K562 (cell line): ENCODE measurements around the gene MEAF6. TPM values are rescaled to one million over a fixed set of nuclear protein-coding genes. Genes with fewer than 3 reads are reported as not detected.

Experiments
- ATF2 ChIP-seq: sonication (generic); formaldehyde crosslinking; IDR thresholded peaks from 2 replicates; pipeline ENCODE4 v1.8.1; 2022; ENCODE audit warnings: missing genetic modification reagents
- CBFA2T3 ChIP-seq: fragments of 450-650 bp; IDR thresholded peaks from 2 replicates; pipeline ENCODE4 v1.6.1; 2017
- CEBPB ChIP-seq: fragments of 450-650 bp; IDR thresholded peaks from 2 replicates; pipeline ENCODE4 v1.6.1; 2016; ENCODE audit warnings: missing genetic modification characterization, missing compliant biosample characterization
- JUN ChIP-seq, 2 experiments: sonication (generic) in 1 of 2; formaldehyde crosslinking in 1 of 2; IDR thresholded peaks; 2 replicates each; pipeline versions ENCODE4 v1.6.1 to v1.8.0; 2012 to 2022; ENCODE audit warnings: borderline replicate concordance in 2 of 2, mild to moderate bottlenecking in 2 of 2, improper control_type of control experiment in 1 of 2, low read depth in 1 of 2, low read length in 1 of 2, missing genetic modification reagents in 1 of 2
- SLC30A9 ChIP-seq: fragments of 250-450 bp; sonication (Bioruptor Pico); IDR thresholded peaks from 2 replicates; pipeline ENCODE4 v1.8.0; 2022; ENCODE audit warnings: mild to moderate bottlenecking, moderate library complexity
- ZNF655 ChIP-seq: fragments of 250-450 bp; sonication (Bioruptor Pico); IDR thresholded peaks from 2 replicates; pipeline ENCODE4 v1.5.0; 2021
- polyA plus RNA-seq, 8 experiments: library from polyadenylated mRNA; depleted of rRNA in 4 of 8; stranded (reverse) in 5 of 8; unstranded in 3 of 8; fragments of >200 nt; fragmentation: Nextera tagmentation in 2 of 8; fragmentation: Illumina TruSeq in 1 of 8; extraction: Ambion mirVana in 2 of 8; extraction: Trizol in 1 of 8; gene quantifications; 2 replicates each; pipeline versions ENCODE4 v1.2.1 to v1.2.3, GENCODE V29; 2011 to 2014; ENCODE audit warnings: inconsistent platforms in 1 of 8, missing spikeins in 1 of 8
- total RNA-seq, 7 experiments: library from RNA; depleted of rRNA in 6 of 7; stranded (reverse); fragments of >200 nt in 6 of 7; fragmentation: Illumina TruSeq in 2 of 7; extraction: Trizol in 2 of 7; gene quantifications; 2 replicates each; pipeline versions ENCODE4 v1.2.1 to v1.2.3, GENCODE V29; 2011 to 2021; ENCODE audit warnings: low replicate concordance in 1 of 7
- TF ChIP-seq, protein P1 (sequence below): sonication (generic); formaldehyde crosslinking; IDR thresholded peaks from 2 replicates; pipeline ENCODE4 v1.8.0; 2022; ENCODE audit warnings: mild to moderate bottlenecking, missing genetic modification reagents
- TF ChIP-seq, protein P2 (sequence below): fragments of 250-450 bp; sonication (Bioruptor Pico); IDR thresholded peaks from 2 replicates; pipeline ENCODE4 v1.8.0; 2022; ENCODE audit warnings: inconsistent platforms, mild to moderate bottlenecking, moderate library complexity, borderline replicate concordance

The MEAF6 gene
- total and polyA plus RNA-seq, 9 of the 15 experiments (the other 6 are each of a cell fraction or from before 2014, with no cell fraction given) = 55.0 to 151 (median 92.3) TPM

- TF ChIP-seq, protein P1, sequence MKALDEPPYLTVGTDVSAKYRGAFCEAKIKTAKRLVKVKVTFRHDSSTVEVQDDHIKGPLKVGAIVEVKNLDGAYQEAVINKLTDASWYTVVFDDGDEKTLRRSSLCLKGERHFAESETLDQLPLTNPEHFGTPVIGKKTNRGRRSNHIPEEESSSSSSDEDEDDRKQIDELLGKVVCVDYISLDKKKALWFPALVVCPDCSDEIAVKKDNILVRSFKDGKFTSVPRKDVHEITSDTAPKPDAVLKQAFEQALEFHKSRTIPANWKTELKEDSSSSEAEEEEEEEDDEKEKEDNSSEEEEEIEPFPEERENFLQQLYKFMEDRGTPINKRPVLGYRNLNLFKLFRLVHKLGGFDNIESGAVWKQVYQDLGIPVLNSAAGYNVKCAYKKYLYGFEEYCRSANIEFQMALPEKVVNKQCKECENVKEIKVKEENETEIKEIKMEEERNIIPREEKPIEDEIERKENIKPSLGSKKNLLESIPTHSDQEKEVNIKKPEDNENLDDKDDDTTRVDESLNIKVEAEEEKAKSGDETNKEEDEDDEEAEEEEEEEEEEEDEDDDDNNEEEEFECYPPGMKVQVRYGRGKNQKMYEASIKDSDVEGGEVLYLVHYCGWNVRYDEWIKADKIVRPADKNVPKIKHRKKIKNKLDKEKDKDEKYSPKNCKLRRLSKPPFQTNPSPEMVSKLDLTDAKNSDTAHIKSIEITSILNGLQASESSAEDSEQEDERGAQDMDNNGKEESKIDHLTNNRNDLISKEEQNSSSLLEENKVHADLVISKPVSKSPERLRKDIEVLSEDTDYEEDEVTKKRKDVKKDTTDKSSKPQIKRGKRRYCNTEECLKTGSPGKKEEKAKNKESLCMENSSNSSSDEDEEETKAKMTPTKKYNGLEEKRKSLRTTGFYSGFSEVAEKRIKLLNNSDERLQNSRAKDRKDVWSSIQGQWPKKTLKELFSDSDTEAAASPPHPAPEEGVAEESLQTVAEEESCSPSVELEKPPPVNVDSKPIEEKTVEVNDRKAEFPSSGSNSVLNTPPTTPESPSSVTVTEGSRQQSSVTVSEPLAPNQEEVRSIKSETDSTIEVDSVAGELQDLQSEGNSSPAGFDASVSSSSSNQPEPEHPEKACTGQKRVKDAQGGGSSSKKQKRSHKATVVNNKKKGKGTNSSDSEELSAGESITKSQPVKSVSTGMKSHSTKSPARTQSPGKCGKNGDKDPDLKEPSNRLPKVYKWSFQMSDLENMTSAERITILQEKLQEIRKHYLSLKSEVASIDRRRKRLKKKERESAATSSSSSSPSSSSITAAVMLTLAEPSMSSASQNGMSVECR = no peak
- no peak for TF ChIP-seq ZNF655
- TF ChIP-seq JUN (IDR thresholded peaks at IDR 0.05; ENCODE audit: borderline replicate concordance, low read depth, low read length) = no peak
- TF ChIP-seq JUN (CRISPR knock-in tag; IDR thresholded peaks at IDR 0.05; ENCODE audit: borderline replicate concordance) = no peak
- TF ChIP-seq CBFA2T3 = no peak
- TF ChIP-seq CEBPB = no peak
- no peak for TF ChIP-seq SLC30A9
- TF ChIP-seq, protein P2, sequence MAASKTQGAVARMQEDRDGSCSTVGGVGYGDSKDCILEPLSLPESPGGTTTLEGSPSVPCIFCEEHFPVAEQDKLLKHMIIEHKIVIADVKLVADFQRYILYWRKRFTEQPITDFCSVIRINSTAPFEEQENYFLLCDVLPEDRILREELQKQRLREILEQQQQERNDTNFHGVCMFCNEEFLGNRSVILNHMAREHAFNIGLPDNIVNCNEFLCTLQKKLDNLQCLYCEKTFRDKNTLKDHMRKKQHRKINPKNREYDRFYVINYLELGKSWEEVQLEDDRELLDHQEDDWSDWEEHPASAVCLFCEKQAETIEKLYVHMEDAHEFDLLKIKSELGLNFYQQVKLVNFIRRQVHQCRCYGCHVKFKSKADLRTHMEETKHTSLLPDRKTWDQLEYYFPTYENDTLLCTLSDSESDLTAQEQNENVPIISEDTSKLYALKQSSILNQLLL (CRISPR knock-in tag) = no peak
- no peak for TF ChIP-seq ATF2 (CRISPR knock-in tag)
These were observed 5.0 kb upstream of the MEAF6 start (continued) for GRCh38 chr1:37519613-37520012.
